GM18526 (cell line): ENCODE measurements around the gene DPF3.

Source experiments
- POLR2A ChIP-seq: IDR thresholded peaks from 3 replicates; pipeline ENCODE4 v1.6.1; 2011; ENCODE audit not compliant: insufficient read length; ENCODE audit errors: extremely low read depth

Gene DPF3

GRCh38 chr14:72893636-72894322 is at the start of gene DPF3:
TSS of gene DPF3 (minus strand) at chr14:72894101. CDS start at chr14:72894088, 13 bp downstream.
- no peak for TF ChIP-seq POLR2A

- no peak for TF ChIP-seq POLR2A
These were observed 49.0 kb upstream of the DPF3 start for GRCh38 chr14:72942934-72943333.

GRCh38 chr14:72941286-72941985 is 47.5 kb upstream of the DPF3 start:
- TF ChIP-seq POLR2A = no peak

- TF ChIP-seq POLR2A = no peak
These were observed 45.7 kb upstream of the DPF3 start for GRCh38 chr14:72939630-72940029.

GRCh38 chr14:72932893-72933292 is 39.0 kb upstream of the DPF3 start:
- no peak for TF ChIP-seq POLR2A

GRCh38 chr14:72929316-72930080 is 35.6 kb upstream of the DPF3 start:
- no peak for TF ChIP-seq POLR2A

- no peak for TF ChIP-seq POLR2A
These were observed 35.0 kb upstream of the DPF3 start for GRCh38 chr14:72928872-72929271.

GRCh38 chr14:72926292-72927028 is 32.6 kb upstream of the DPF3 start, which contains the start of gene DCAF4:
TSS of gene DCAF4 (plus strand) at chr14:72926464. CDS start at chr14:72937979, 11,515 bp downstream.
- no peak for TF ChIP-seq POLR2A

GRCh38 chr14:72925815-72926291 is 32.0 kb upstream of the DPF3 start:
- no peak for TF ChIP-seq POLR2A

- no peak for TF ChIP-seq POLR2A
These were observed 31.4 kb upstream of the DPF3 start for GRCh38 chr14:72925171-72925759.

- TF ChIP-seq POLR2A = no peak
These were observed 30.4 kb upstream of the DPF3 start for GRCh38 chr14:72924337-72924736.

GRCh38 chr14:72921396-72921795 is 27.5 kb upstream of the DPF3 start:
- no peak for TF ChIP-seq POLR2A

GRCh38 chr14:72920008-72920407 is 26.1 kb upstream of the DPF3 start:
- no peak for TF ChIP-seq POLR2A

GRCh38 chr14:72917094-72917802 is 23.3 kb upstream of the DPF3 start:
- no peak for TF ChIP-seq POLR2A

- TF ChIP-seq POLR2A = no peak
These were observed 22.3 kb upstream of the DPF3 start for GRCh38 chr14:72916174-72916573.

GRCh38 chr14:72913809-72914208 is 19.9 kb upstream of the DPF3 start:
- no peak for TF ChIP-seq POLR2A
